ENCODE measurements around the gene PIM1.

GRCh38 chr6:37146735-37147157, 23.2 kb upstream of the PIM1 start:
- TF ChIP-seq, protein P1, sequence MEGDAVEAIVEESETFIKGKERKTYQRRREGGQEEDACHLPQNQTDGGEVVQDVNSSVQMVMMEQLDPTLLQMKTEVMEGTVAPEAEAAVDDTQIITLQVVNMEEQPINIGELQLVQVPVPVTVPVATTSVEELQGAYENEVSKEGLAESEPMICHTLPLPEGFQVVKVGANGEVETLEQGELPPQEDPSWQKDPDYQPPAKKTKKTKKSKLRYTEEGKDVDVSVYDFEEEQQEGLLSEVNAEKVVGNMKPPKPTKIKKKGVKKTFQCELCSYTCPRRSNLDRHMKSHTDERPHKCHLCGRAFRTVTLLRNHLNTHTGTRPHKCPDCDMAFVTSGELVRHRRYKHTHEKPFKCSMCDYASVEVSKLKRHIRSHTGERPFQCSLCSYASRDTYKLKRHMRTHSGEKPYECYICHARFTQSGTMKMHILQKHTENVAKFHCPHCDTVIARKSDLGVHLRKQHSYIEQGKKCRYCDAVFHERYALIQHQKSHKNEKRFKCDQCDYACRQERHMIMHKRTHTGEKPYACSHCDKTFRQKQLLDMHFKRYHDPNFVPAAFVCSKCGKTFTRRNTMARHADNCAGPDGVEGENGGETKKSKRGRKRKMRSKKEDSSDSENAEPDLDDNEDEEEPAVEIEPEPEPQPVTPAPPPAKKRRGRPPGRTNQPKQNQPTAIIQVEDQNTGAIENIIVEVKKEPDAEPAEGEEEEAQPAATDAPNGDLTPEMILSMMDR (IDR thresholded peaks at IDR 0.05): no peak
- no peak for TF ChIP-seq POLR2A (IDR thresholded peaks at IDR 0.05)
